Liver (tissue), 9 donors: ENCODE measurements around the gene FAM53B. TPM values are rescaled to one million over a fixed set of nuclear protein-coding genes. Genes with fewer than 3 reads are reported as not detected.

Source experiments
- DNase-seq: peaks from one replicate; pipeline ENCODE4 v3.0.0-alpha.2; 2017; ENCODE audit warnings: low spot score
- H3K27ac ChIP-seq, 2 donors: one replicate each; pipeline ENCODE4 v1.7.0; 2013; ENCODE audit warnings: inconsistent platforms in 2 of 2, low read length in 2 of 2, control low read depth in 1 of 2, low read depth in 1 of 2, mild to moderate bottlenecking in 1 of 2
- H3K27me3 ChIP-seq, 4 donors: one replicate each; pipeline versions ENCODE4 v1.6.1 to v1.7.0; 2013; ENCODE audit warnings: low read length in 3 of 4, inconsistent platforms in 1 of 4, mild to moderate bottlenecking in 1 of 4, moderate library complexity in 1 of 4; ENCODE audit not compliant: control insufficient read depth in 4 of 4, insufficient read depth in 4 of 4
- H3K36me3 ChIP-seq, 4 donors: one replicate each; pipeline versions ENCODE4 v1.6.1 to v1.7.0; 2013; ENCODE audit warnings: low read length in 3 of 4, mild to moderate bottlenecking in 3 of 4, low read depth in 1 of 4, moderate library complexity in 1 of 4; ENCODE audit not compliant: control insufficient read depth in 4 of 4, insufficient read depth in 3 of 4
- H3K4me1 ChIP-seq, 4 donors: one replicate each; pipeline versions ENCODE4 v1.6.1 to v1.7.0; 2013; ENCODE audit warnings: low read length in 3 of 4, mild to moderate bottlenecking in 3 of 4, moderate library complexity in 1 of 4; ENCODE audit not compliant: control insufficient read depth in 4 of 4, insufficient read depth in 4 of 4
- H3K4me3 ChIP-seq, 3 donors: one replicate each; pipeline versions ENCODE4 v1.6.1 to v1.7.0; 2013; ENCODE audit warnings: low read length in 3 of 3, control low read depth in 1 of 3, low read depth in 1 of 3, mild to moderate bottlenecking in 1 of 3
- H3K9ac ChIP-seq, 2 donors: one replicate each; pipeline ENCODE4 v1.7.0; 2013; ENCODE audit warnings: low read length in 2 of 2, mild to moderate bottlenecking in 2 of 2, moderate library complexity in 2 of 2, control low read depth in 1 of 2, low read depth in 1 of 2
- H3K9me3 ChIP-seq, 4 donors: one replicate each; pipeline versions ENCODE4 v1.6.1 to v1.7.0; 2013; ENCODE audit warnings: low read length in 3 of 4; ENCODE audit not compliant: control insufficient read depth in 4 of 4
- EGR1 ChIP-seq, 2 donors: IDR thresholded peaks; 2 replicates each; pipeline ENCODE4 v1.6.1; 2016 to 2018; ENCODE audit warnings: antibody characterized with exemption in 2 of 2, low read depth in 2 of 2
- FOXA2 ChIP-seq: IDR thresholded peaks from 2 replicates; pipeline ENCODE4 v1.6.1; 2016; ENCODE audit warnings: antibody characterized with exemption
- GABPA ChIP-seq, 2 donors: IDR thresholded peaks in 1 of 2; conservative IDR thresholded peaks in 1 of 2; 2 replicates each; pipeline ENCODE4 v1.6.1; 2016; ENCODE audit warnings: antibody characterized with exemption in 2 of 2, mild to moderate bottlenecking in 1 of 2, moderate library complexity in 1 of 2
- HNF4A ChIP-seq, 2 donors: conservative IDR thresholded peaks; 2 replicates each; pipeline ENCODE4 v1.6.1; 2016; ENCODE audit warnings: antibody characterized with exemption in 2 of 2, mild to moderate bottlenecking in 2 of 2
- HNF4G ChIP-seq: IDR thresholded peaks from 2 replicates; pipeline ENCODE4 v1.6.1; 2016; ENCODE audit warnings: antibody characterized with exemption
- JUND ChIP-seq, 2 donors: IDR thresholded peaks; 2 replicates each; pipeline ENCODE4 v1.6.1; 2016; ENCODE audit warnings: antibody characterized with exemption in 2 of 2
- NR2F2 ChIP-seq: IDR thresholded peaks from 2 replicates; pipeline ENCODE4 v1.6.1; 2016; ENCODE audit warnings: antibody characterized with exemption
- RAD21 ChIP-seq, 2 donors: IDR thresholded peaks; 2 replicates each; pipeline ENCODE4 v1.6.1; 2016; ENCODE audit warnings: antibody characterized with exemption in 2 of 2, mild to moderate bottlenecking in 2 of 2
- RXRA ChIP-seq, 2 donors: IDR thresholded peaks; 2 replicates each; pipeline ENCODE4 v1.6.1; 2017 to 2018; ENCODE audit warnings: antibody characterized with exemption in 2 of 2, mild to moderate bottlenecking in 1 of 2
- SP1 ChIP-seq: IDR thresholded peaks from 2 replicates; pipeline ENCODE4 v1.6.1; 2018; ENCODE audit warnings: antibody characterized with exemption, mild to moderate bottlenecking
- TAF1 ChIP-seq: conservative IDR thresholded peaks from 2 replicates; pipeline ENCODE4 v1.6.1; 2016; ENCODE audit warnings: antibody characterized with exemption, mild to moderate bottlenecking
- YY1 ChIP-seq: IDR thresholded peaks from 2 replicates; pipeline ENCODE4 v1.6.1; 2016; ENCODE audit warnings: antibody characterized with exemption, mild to moderate bottlenecking
- WGBS: extraction: QIAGEN DNeasy Blood & Tissue Kit; methylation state at CpG from one replicate; pipeline ENCODE4 v1.1.7; 2013; 5-methylcytosine and 5-hydroxymethylcytosine counted together
- polyA plus RNA-seq, 2 donors: library from polyadenylated mRNA; stranded (reverse) in 1 of 2; unstranded in 1 of 2; fragments of 200-250 nt in 1 of 2; fragments of >200 nt in 1 of 2; fragmentation: Nextera tagmentation in 1 of 2; extraction: Ambion mirVana in 1 of 2; gene quantifications; one replicate each; pipeline versions ENCODE4 v1.2.1 to v1.2.3, GENCODE V29; 2013 to 2015
- total RNA-seq, 2 donors: library from RNA; depleted of rRNA; stranded (reverse); fragments of >200 nt; gene quantifications; one replicate each; pipeline ENCODE4 v1.2.3, GENCODE V29; 2014
- TF ChIP-seq, protein P1 (sequence below): IDR thresholded peaks from 2 replicates; pipeline ENCODE4 v1.6.1; 2016; ENCODE audit warnings: antibody characterized with exemption
- TF ChIP-seq, protein P2 (sequence below): IDR thresholded peaks from 2 replicates; pipeline ENCODE4 v1.6.1; 2016; ENCODE audit warnings: antibody characterized with exemption
- TF ChIP-seq, protein P3 (sequence below): IDR thresholded peaks from 2 replicates; pipeline ENCODE4 v1.6.1; 2016; ENCODE audit warnings: antibody characterized with exemption, mild to moderate bottlenecking
- TF ChIP-seq, protein P4 (sequence below): fragments of 150-350 bp; IDR thresholded peaks from 2 replicates; pipeline ENCODE4 v1.5.1; 2017; ENCODE audit warnings: improper control_type of control experiment, low read depth, low read length; ENCODE audit not compliant: missing input control
- TF ChIP-seq, protein P5 (sequence below): IDR thresholded peaks from 2 replicates; pipeline ENCODE4 v1.6.1; 2016; ENCODE audit warnings: antibody characterized with exemption
- donor health status: healthy.
- donor health status: healthy.
- donor health status: healthy.
- donor health status: healthy.
- donor health status: healthy.

The FAM53B gene
- total and polyA plus RNA-seq, 4 donors, result 1.1 to 24.0 (median 6.3) TPM

DNA sequence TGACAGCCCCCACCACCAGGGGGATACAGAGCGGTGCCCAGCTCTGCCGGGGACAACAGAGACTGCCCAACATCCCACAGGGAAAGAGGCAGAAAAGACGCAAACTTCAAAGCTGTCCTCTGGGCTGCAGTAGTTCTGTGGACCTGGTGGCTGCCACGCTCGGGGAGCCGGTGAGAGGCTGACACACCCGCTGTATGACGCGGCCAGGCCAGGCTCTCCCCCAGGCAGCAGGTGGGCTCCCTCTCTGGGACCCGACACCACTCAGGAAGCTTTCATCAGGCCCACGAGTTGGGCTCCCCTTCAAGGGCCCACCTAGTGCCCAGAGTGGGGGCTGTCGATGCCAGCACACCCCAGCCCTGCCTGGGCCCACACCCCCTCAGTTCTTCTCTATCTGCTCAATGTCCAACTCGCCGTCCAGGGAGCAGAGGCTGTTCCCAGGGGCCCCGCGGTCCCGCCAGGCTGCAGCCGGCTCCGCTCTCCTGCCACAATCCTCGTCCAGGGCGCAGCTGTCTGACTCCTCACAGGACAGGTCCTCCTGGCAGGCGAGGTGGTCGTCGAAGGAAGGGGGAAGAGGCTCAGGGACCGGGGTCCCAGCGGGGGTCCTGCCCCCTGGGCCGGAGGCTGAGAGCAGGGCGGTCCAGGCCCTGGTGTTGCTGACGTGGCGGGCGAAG is 121.2 kb downstream of the FAM53B start:
- Histone ChIP-seq H3K36me3 (peaks cover 0 to 3% (median 0%) of the 10 kb centered on the region in 4 donors), H3K9me3 (no peaks in the 10 kb centered on the region), H3K4me3 (no peak overlapping the region), H3K9ac (no peak overlapping the region), H3K27me3 (no peaks in the 10 kb centered on the region), H3K4me1 (peaks cover 0 to 3% (median 0%) of the 10 kb centered on the region in 4 donors), H3K27ac (no peak overlapping the region)
- no peak for DNase-seq
- no peak for TF ChIP-seq NR2F2
- TF ChIP-seq SP1, result no peak
- TF ChIP-seq JUND (IDR thresholded peaks at IDR 0.05), result no peak
- no peak for TF ChIP-seq HNF4A (conservative IDR thresholded peaks at IDR 0.05)
- no peak for TF ChIP-seq GABPA (IDR thresholded peaks at IDR 0.05 in 1 of 2, conservative IDR thresholded peaks at IDR 0.05 in 1 of 2)
- TF ChIP-seq, protein P1, sequence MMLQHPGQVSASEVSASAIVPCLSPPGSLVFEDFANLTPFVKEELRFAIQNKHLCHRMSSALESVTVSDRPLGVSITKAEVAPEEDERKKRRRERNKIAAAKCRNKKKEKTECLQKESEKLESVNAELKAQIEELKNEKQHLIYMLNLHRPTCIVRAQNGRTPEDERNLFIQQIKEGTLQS, result no peak
- TF ChIP-seq, protein P2, sequence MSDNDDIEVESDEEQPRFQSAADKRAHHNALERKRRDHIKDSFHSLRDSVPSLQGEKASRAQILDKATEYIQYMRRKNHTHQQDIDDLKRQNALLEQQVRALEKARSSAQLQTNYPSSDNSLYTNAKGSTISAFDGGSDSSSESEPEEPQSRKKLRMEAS, result no peak
- no peak for TF ChIP-seq FOXA2
- TF ChIP-seq, protein P3, sequence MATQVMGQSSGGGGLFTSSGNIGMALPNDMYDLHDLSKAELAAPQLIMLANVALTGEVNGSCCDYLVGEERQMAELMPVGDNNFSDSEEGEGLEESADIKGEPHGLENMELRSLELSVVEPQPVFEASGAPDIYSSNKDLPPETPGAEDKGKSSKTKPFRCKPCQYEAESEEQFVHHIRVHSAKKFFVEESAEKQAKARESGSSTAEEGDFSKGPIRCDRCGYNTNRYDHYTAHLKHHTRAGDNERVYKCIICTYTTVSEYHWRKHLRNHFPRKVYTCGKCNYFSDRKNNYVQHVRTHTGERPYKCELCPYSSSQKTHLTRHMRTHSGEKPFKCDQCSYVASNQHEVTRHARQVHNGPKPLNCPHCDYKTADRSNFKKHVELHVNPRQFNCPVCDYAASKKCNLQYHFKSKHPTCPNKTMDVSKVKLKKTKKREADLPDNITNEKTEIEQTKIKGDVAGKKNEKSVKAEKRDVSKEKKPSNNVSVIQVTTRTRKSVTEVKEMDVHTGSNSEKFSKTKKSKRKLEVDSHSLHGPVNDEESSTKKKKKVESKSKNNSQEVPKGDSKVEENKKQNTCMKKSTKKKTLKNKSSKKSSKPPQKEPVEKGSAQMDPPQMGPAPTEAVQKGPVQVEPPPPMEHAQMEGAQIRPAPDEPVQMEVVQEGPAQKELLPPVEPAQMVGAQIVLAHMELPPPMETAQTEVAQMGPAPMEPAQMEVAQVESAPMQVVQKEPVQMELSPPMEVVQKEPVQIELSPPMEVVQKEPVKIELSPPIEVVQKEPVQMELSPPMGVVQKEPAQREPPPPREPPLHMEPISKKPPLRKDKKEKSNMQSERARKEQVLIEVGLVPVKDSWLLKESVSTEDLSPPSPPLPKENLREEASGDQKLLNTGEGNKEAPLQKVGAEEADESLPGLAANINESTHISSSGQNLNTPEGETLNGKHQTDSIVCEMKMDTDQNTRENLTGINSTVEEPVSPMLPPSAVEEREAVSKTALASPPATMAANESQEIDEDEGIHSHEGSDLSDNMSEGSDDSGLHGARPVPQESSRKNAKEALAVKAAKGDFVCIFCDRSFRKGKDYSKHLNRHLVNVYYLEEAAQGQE, result no peak
- no peak for TF ChIP-seq TAF1
- no peak for TF ChIP-seq RAD21 (IDR thresholded peaks at IDR 0.05)
- TF ChIP-seq, protein P4, sequence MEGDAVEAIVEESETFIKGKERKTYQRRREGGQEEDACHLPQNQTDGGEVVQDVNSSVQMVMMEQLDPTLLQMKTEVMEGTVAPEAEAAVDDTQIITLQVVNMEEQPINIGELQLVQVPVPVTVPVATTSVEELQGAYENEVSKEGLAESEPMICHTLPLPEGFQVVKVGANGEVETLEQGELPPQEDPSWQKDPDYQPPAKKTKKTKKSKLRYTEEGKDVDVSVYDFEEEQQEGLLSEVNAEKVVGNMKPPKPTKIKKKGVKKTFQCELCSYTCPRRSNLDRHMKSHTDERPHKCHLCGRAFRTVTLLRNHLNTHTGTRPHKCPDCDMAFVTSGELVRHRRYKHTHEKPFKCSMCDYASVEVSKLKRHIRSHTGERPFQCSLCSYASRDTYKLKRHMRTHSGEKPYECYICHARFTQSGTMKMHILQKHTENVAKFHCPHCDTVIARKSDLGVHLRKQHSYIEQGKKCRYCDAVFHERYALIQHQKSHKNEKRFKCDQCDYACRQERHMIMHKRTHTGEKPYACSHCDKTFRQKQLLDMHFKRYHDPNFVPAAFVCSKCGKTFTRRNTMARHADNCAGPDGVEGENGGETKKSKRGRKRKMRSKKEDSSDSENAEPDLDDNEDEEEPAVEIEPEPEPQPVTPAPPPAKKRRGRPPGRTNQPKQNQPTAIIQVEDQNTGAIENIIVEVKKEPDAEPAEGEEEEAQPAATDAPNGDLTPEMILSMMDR, result no peak
- no peak for TF ChIP-seq EGR1 (IDR thresholded peaks at IDR 0.05; ENCODE audit: low read depth in 2 of 2)
- no peak for TF ChIP-seq YY1
- TF ChIP-seq HNF4G, result no peak
- TF ChIP-seq RXRA (IDR thresholded peaks at IDR 0.05), result no peak
- TF ChIP-seq, protein P5, sequence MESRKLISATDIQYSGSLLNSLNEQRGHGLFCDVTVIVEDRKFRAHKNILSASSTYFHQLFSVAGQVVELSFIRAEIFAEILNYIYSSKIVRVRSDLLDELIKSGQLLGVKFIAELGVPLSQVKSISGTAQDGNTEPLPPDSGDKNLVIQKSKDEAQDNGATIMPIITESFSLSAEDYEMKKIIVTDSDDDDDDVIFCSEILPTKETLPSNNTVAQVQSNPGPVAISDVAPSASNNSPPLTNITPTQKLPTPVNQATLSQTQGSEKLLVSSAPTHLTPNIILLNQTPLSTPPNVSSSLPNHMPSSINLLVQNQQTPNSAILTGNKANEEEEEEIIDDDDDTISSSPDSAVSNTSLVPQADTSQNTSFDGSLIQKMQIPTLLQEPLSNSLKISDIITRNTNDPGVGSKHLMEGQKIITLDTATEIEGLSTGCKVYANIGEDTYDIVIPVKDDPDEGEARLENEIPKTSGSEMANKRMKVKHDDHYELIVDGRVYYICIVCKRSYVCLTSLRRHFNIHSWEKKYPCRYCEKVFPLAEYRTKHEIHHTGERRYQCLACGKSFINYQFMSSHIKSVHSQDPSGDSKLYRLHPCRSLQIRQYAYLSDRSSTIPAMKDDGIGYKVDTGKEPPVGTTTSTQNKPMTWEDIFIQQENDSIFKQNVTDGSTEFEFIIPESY, result no peak
- WGBS, result 94% methylated on average over 31 of the region's 31 CpGs
